K562 (cell line): Measurements from ENCODE around the gene TAT. TPM values are rescaled to one million over a fixed set of nuclear protein-coding genes. Genes with fewer than 3 reads are reported as not detected.

ENCODE experiments used
- ATAC-seq: fragments of 200-7000 bp; cut with Tn5 transposase; 3 replicates; pipeline ENCODE4 v1.9.1; 2020; ENCODE audit warnings: moderate library complexity
- BruUV-seq: library from RNA; stranded (reverse); fragments of 400-500 nt; replicated peaks from 2 replicates; lab custom pipeline; 2021; lab: Mats Ljungman, UMichigan
- CTCF ChIA-PET: fragments of 300-600 bp; formaldehyde crosslinking; extraction: SDS; loops from one replicate; lab custom pipeline; 2021; ENCODE audit warnings: low intra/inter-chr PET ratio; lab: Yijun Ruan, JAX
- POLR2A ChIA-PET: fragments of 300-600, 350-650 bp; sonication (Branson Sonifier 250); formaldehyde crosslinking; extraction: SDS; loops from one replicate; lab custom pipeline; 2021; ENCODE audit warnings: antibody characterized with exemption, inconsistent platforms; lab: Yijun Ruan, JAX
- DNase-seq, 4 experiments: peaks; one replicate each; pipeline versions ENCODE4 v3.0.0 to v3.0.0-alpha.2; 2011 to 2018; ENCODE audit warnings: low spot score in 3 of 4, mixed read lengths in 3 of 4; ENCODE audit errors: extremely low read depth in 1 of 4
- FAIRE-seq: peaks from 2 replicates; lab custom pipeline; 2011; peaks lifted over from hg19 to GRCh38; lab: Jason Lieb, UNC
- H2AFZ ChIP-seq: 2 replicates; pipeline ENCODE4 v1.6.0; 2011; ENCODE audit warnings: low read depth, low read length, control low read depth, inconsistent platforms
- H3K27ac ChIP-seq: fragments of 200-600 bp; 3 replicates; pipeline ENCODE4 v1.8.0; 2011; ENCODE audit warnings: low read depth, mild to moderate bottlenecking, control low read depth, inconsistent platforms, low read length, moderate library complexity, mixed read lengths; ENCODE audit errors: extremely low read depth
- H3K27me3 ChIP-seq, 2 experiments: fragments of 300-600 bp in 1 of 2; 2 replicates in 1 of 2; 3 replicates in 1 of 2; pipeline versions ENCODE4 v1.6.0 to v1.8.0; 2011; ENCODE audit warnings: inconsistent platforms in 2 of 2, low read length in 2 of 2, mild to moderate bottlenecking in 1 of 2, mixed read lengths in 1 of 2, moderate library complexity in 1 of 2; ENCODE audit not compliant: control insufficient read depth in 2 of 2, insufficient read depth in 2 of 2
- H3K36me3 ChIP-seq: fragments of 300-600 bp; 3 replicates; pipeline ENCODE4 v1.8.0; 2011; ENCODE audit warnings: mild to moderate bottlenecking, low read length, inconsistent platforms; ENCODE audit not compliant: control insufficient read depth, insufficient read depth
- H3K4me1 ChIP-seq, 2 experiments: fragments of 200-600 bp in 1 of 2; replicated peaks in 1 of 2; 2 replicates in 1 of 2; 3 replicates in 1 of 2; pipeline versions ENCODE4 v1.5.1 to v1.8.0; 2011; ENCODE audit warnings: inconsistent platforms in 2 of 2, low read length in 2 of 2, mild to moderate bottlenecking in 1 of 2, mixed read lengths in 1 of 2, moderate library complexity in 1 of 2; ENCODE audit not compliant: control insufficient read depth in 2 of 2, insufficient read depth in 2 of 2
- H3K4me2 ChIP-seq: 2 replicates; pipeline ENCODE4 v1.6.1; 2011; ENCODE audit warnings: low read length, control low read depth, inconsistent platforms, mixed read lengths; ENCODE audit not compliant: insufficient read depth
- H3K4me3 ChIP-seq: fragments of 200-600 bp; sonication (generic), shearing (Covaris generic); 2 replicates; pipeline ENCODE4 v1.5.1; 2016; ENCODE audit warnings: control low read depth, inconsistent platforms
- H3K79me2 ChIP-seq: fragments of 200-600 bp; 3 replicates; pipeline ENCODE4 v1.8.0; 2011; ENCODE audit warnings: low read length, inconsistent platforms; ENCODE audit not compliant: control insufficient read depth, insufficient read depth
- H3K9ac ChIP-seq, 2 experiments: 2 replicates each; pipeline versions ENCODE4 v1.6.0 to v1.6.1; 2011; ENCODE audit warnings: low read depth in 2 of 2, low read length in 2 of 2, control low read depth in 1 of 2, inconsistent platforms in 1 of 2, mild to moderate bottlenecking in 1 of 2, mixed read lengths in 1 of 2; ENCODE audit not compliant: insufficient read depth in 1 of 2
- H3K9me1 ChIP-seq: one replicate; pipeline ENCODE4 v1.6.0; 2011; ENCODE audit warnings: inconsistent platforms, mild to moderate bottlenecking, low read length, moderate library complexity; ENCODE audit not compliant: control insufficient read depth, insufficient read depth
- H3K9me3 ChIP-seq: replicated peaks from 2 replicates; pipeline ENCODE4 v1.5.1; 2011; ENCODE audit warnings: low read depth, low read length, inconsistent platforms; ENCODE audit not compliant: control insufficient read depth, insufficient read depth
- H4K20me1 ChIP-seq: replicated peaks from 2 replicates; pipeline ENCODE4 v1.6.1; 2011; ENCODE audit warnings: low read length, inconsistent platforms, mixed read lengths; ENCODE audit not compliant: control insufficient read depth, insufficient read depth
- NFATC3 ChIP-seq: fragments of 450-650 bp; IDR thresholded peaks from 2 replicates; pipeline ENCODE4 v1.6.1; 2017; ENCODE audit warnings: mild to moderate bottlenecking
- NR2F6 ChIP-seq: fragments of 450-650 bp; formaldehyde crosslinking; IDR thresholded peaks from 2 replicates; pipeline ENCODE4 v1.4.0; 2020; ENCODE audit warnings: mild to moderate bottlenecking
- PKNOX1 ChIP-seq: fragments of 450-650 bp; IDR thresholded peaks from 2 replicates; pipeline ENCODE4 v1.6.1; 2016
- ZNF280B ChIP-seq: fragments of 250-450 bp; sonication (Bioruptor Pico); IDR thresholded peaks from 2 replicates; pipeline ENCODE4 v1.5.1; 2021; ENCODE audit warnings: mild to moderate bottlenecking
- WGBS: fragments of 100-300 bp; shearing (Covaris generic); methylation state at CpG from one replicate; pipeline ENCODE4 v1.1.6; 2016; ENCODE audit warnings: low coverage, mixed read lengths; ENCODE audit not compliant: insufficient coverage; ENCODE audit errors: missing lambda C conversion rate; 5-methylcytosine and 5-hydroxymethylcytosine counted together
- in situ Hi-C: fragments of 300-500 bp; cut with MboI; formaldehyde crosslinking; loops from 4 replicates; pipeline ENCODE4 v1.15.0; 2018; ENCODE audit warnings: inconsistent platforms, mixed read lengths
- intact Hi-C: fragments of 100-400 bp; cut with micrococcal nuclease; formaldehyde crosslinking; loops from 2 replicates; pipeline ENCODE4 v1.14.2; 2022
- polyA plus RNA-seq, 8 experiments: library from polyadenylated mRNA; depleted of rRNA in 4 of 8; stranded (reverse) in 5 of 8; unstranded in 3 of 8; fragments of >200 nt; fragmentation: Nextera tagmentation in 2 of 8; fragmentation: Illumina TruSeq in 1 of 8; extraction: Ambion mirVana in 2 of 8; extraction: Trizol in 1 of 8; gene quantifications; 2 replicates each; pipeline versions ENCODE4 v1.2.1 to v1.2.3, GENCODE V29; 2011 to 2014; ENCODE audit warnings: inconsistent platforms in 1 of 8, missing spikeins in 1 of 8
- total RNA-seq, 7 experiments: library from RNA; depleted of rRNA in 6 of 7; stranded (reverse); fragments of >200 nt in 6 of 7; fragmentation: Illumina TruSeq in 2 of 7; extraction: Trizol in 2 of 7; gene quantifications; 2 replicates each; pipeline versions ENCODE4 v1.2.1 to v1.2.3, GENCODE V29; 2011 to 2021; ENCODE audit warnings: low replicate concordance in 1 of 7

TAT gene
- total and polyA plus RNA-seq, 9 of the 15 experiments (the other 6 are each of a cell fraction or from before 2014, with no cell fraction given) = 0.04 to 0.24 (median 0.04) TPM; not detected in 6

GRCh38 chr16:71567931-71568330, 9.0 kb downstream of the TAT start:
- Histone ChIP-seq H3K27me3 (peaks cover 12 to 15% of the 10 kb centered on the region in 2 experiments; a peak in 4 of 5 replicates), H3K36me3 (no peaks in the 10 kb centered on the region), H3K9me3 (no peaks in the 10 kb centered on the region), H2AFZ (no peak overlapping the region), H3K4me3 (no peak overlapping the region), H3K9me1 (no peaks in the 10 kb centered on the region), H4K20me1 (no peaks in the 10 kb centered on the region), H3K4me1 (peaks cover 5 to 15% of the 10 kb centered on the region in 2 experiments; a peak in 4 of 5 replicates), H3K27ac (no peak overlapping the region), H3K4me2 (no peak overlapping the region), H3K9ac (no peak overlapping the region), H3K79me2 (no peaks in the 10 kb centered on the region)
- DNase-seq = no peak
- intact Hi-C loops = no loop called here
- no peak for ATAC-seq
- TF ChIP-seq NFATC3 (no peak), NR2F6 (no peak)
- 53% methylated on average over 8 of the region's 8 CpGs for whole genome bisulfite sequencing
- POLR2A ChIA-PET = interaction anchor here (0.7 to 1.4 kb wide), 2 partner anchors 13 to 43 kb away, joined by 3 to 4 read pairs; no protein-coding TSS in a partner anchor
- in situ Hi-C loops = no loop called here
- no TSS peak for BruUV-seq
- FAIRE-seq = no peak
- CTCF ChIA-PET = no interaction called here

GRCh38 chr16:71565812-71566700, 10.8 kb downstream of the TAT start:
- Histone ChIP-seq H3K27me3 (peaks cover 7 to 15% of the 10 kb centered on the region in 2 experiments; a peak in 4 of 5 replicates), H3K9me3 (no peaks in the 10 kb centered on the region), H3K4me1 (peaks cover 5 to 15% of the 10 kb centered on the region in 2 experiments; a peak in 4 of 5 replicates), H2AFZ (peak overlapping the region; percentile 98), H3K9ac (peak overlapping the region in 1 of 2 experiments; percentile 55; a peak in 1 of 4 replicates), H3K4me2 (peak overlapping the region; percentile 83), H3K36me3 (no peaks in the 10 kb centered on the region), H4K20me1 (no peaks in the 10 kb centered on the region), H3K27ac (peak overlapping the region; percentile 61), H3K9me1 (no peaks in the 10 kb centered on the region), H3K79me2 (no peaks in the 10 kb centered on the region), H3K4me3 (peak overlapping the region; percentile 55)
- in situ Hi-C loops = no loop called here
- POLR2A ChIA-PET = interaction anchor here (0.6 to 1.2 kb wide), 6 partner anchors 11 to 1274 kb away, joined by 3 to 5 read pairs (median 3); partner anchors contain the start of gene TAT
- no peak for ATAC-seq
- 30% methylated on average over 8 of the region's 9 CpGs for WGBS
- intact Hi-C loops = loop anchor here (1.0 kb wide), 1 partner anchor 45 kb away; no protein-coding TSS in a partner anchor
- no peak for FAIRE-seq
- DNase-seq = no peak
- CTCF ChIA-PET = interaction anchor here (0.5 to 0.9 kb wide), 2 partner anchors 45 to 178 kb away, joined by 3 to 6 read pairs; no protein-coding TSS in a partner anchor
- BruUV-seq = no TSS peak
- TF ChIP-seq ZNF280B = no peak
- TF ChIP-seq PKNOX1 = 0 out of 2 replicates have a peak, but pooled peaks have one; percentile 12
